Activated naive CD8-positive, alpha-beta T cell treated with anti-CD3 and anti-CD28 coated beads, Interleukin-2, amount 10 ng/mL, durations not matched to agents 7 days and 5 days (primary cell): ENCODE results near the gene LRRC18. TPM values are rescaled to one million over a fixed set of nuclear protein-coding genes. Genes with fewer than 3 reads are reported as not detected.

Experiments
- ATAC-seq: fragments of 150-1000 bp; cut with Tn5 transposase; one replicate; pipeline ENCODE4 v1.10.0; 2021; ENCODE audit warnings: low read depth, moderate library complexity
- POLR2A ChIA-PET: fragments of 350-600 bp; sonication (Branson Sonifier 250); formaldehyde crosslinking; loops from one replicate; lab custom pipeline; 2021; ENCODE audit warnings: antibody characterized with exemption; lab: Charles Lee
- DNase-seq: peaks from one replicate; pipeline ENCODE4 v3.0.0; 2021
- H3K27ac Mint-ChIP-seq: one replicate; pipeline ENCODE4 v1.8.0; 2022; ENCODE audit warnings: mild to moderate bottlenecking, mixed read lengths
- H3K27me3 Mint-ChIP-seq: one replicate; pipeline ENCODE4 v1.8.0; 2022; ENCODE audit warnings: mild to moderate bottlenecking, moderate library complexity, mixed read lengths
- H3K36me3 Mint-ChIP-seq: one replicate; pipeline ENCODE4 v1.8.0; 2021; ENCODE audit warnings: mild to moderate bottlenecking, mixed read lengths
- H3K4me1 Mint-ChIP-seq: one replicate; pipeline ENCODE4 v1.8.0; 2021; ENCODE audit warnings: mixed read lengths
- H3K4me3 Mint-ChIP-seq: one replicate; pipeline ENCODE4 v1.8.0; 2022; ENCODE audit warnings: mild to moderate bottlenecking, moderate library complexity, mixed read lengths
- H3K9me3 Mint-ChIP-seq: one replicate; pipeline ENCODE4 v1.8.0; 2021; ENCODE audit warnings: mixed read lengths
- total RNA-seq, 2 experiments: library from RNA; stranded (reverse); gene quantifications; one replicate each; pipeline ENCODE4 v1.2.3, GENCODE V29; 2021

LRRC18 gene
- total RNA-seq, 2 experiments from 2014 or later = 0.25 TPM; not detected in 1

- Mint-ChIP-seq H3K4me1 (no peaks in the 10 kb centered on the region), H3K27ac (no peak overlapping the region), H3K9me3 (no peaks in the 10 kb centered on the region), H3K27me3 (no peaks in the 10 kb centered on the region), H3K36me3 (no peaks in the 10 kb centered on the region), H3K4me3 (no peak overlapping the region)
- no peak for DNase-seq
- POLR2A ChIA-PET = no interaction called here
- ATAC-seq = no peak
Measured at GRCh38 chr10:48896756-48897440, 42.7 kb downstream of the LRRC18 start.

- H3K27ac Mint-ChIP-seq = no peak overlapping the region
- no peak overlapping the region for H3K4me3 Mint-ChIP-seq
- no peaks in the 10 kb centered on the region for H3K27me3 Mint-ChIP-seq
- no peaks in the 10 kb centered on the region for H3K9me3 Mint-ChIP-seq
- no peak for DNase-seq
- H3K4me1 Mint-ChIP-seq = no peaks in the 10 kb centered on the region
- POLR2A ChIA-PET = no interaction called here
- H3K36me3 Mint-ChIP-seq = no peaks in the 10 kb centered on the region
- no peak for ATAC-seq
Measured at GRCh38 chr10:48895803-48896195, 43.8 kb downstream of the LRRC18 start.

- Mint-ChIP-seq H3K9me3 (no peaks in the 10 kb centered on the region), H3K4me1 (no peaks in the 10 kb centered on the region), H3K4me3 (no peak overlapping the region), H3K27me3 (no peaks in the 10 kb centered on the region), H3K27ac (no peak overlapping the region), H3K36me3 (no peaks in the 10 kb centered on the region)
- ATAC-seq = no peak
- DNase-seq = no peak
- POLR2A ChIA-PET = no interaction called here
Measured at GRCh38 chr10:48894911-48895802, 44.5 kb downstream of the LRRC18 start.

- no peaks in the 10 kb centered on the region for H3K36me3 Mint-ChIP-seq
- POLR2A ChIA-PET = no interaction called here
Measured at GRCh38 chr10:48890888-48891850, 48.5 kb downstream of the LRRC18 start.

GRCh38 chr10:48887982-48888381 lies 51.7 kb downstream of the LRRC18 start:
- no peak for DNase-seq
- no peaks in the 10 kb centered on the region for H3K36me3 Mint-ChIP-seq
- H3K9me3 Mint-ChIP-seq = no peaks in the 10 kb centered on the region
- H3K4me3 Mint-ChIP-seq = no peak overlapping the region
- no peaks in the 10 kb centered on the region for H3K27me3 Mint-ChIP-seq
- peaks cover 3% of the 10 kb centered on the region for H3K4me1 Mint-ChIP-seq
- no peak overlapping the region for H3K27ac Mint-ChIP-seq
- POLR2A ChIA-PET = no interaction called here
- ATAC-seq = no peak

More at GRCh38 chr10:48890888-48891850, 48.5 kb downstream of the LRRC18 start:
- Mint-ChIP-seq H3K27ac (no peak overlapping the region), H3K4me1 (no peaks in the 10 kb centered on the region), H3K27me3 (no peaks in the 10 kb centered on the region), H3K4me3 (no peak overlapping the region), H3K9me3 (no peaks in the 10 kb centered on the region)
- no peak for ATAC-seq
- DNase-seq = no peak

- POLR2A ChIA-PET = no interaction called here
- DNase-seq (no peak), ATAC-seq (no peak)
- no peak overlapping the region for H3K27ac Mint-ChIP-seq
- peaks cover 3% of the 10 kb centered on the region for H3K4me1 Mint-ChIP-seq
- H3K27me3 Mint-ChIP-seq = peaks cover 1% of the 10 kb centered on the region
- H3K9me3 Mint-ChIP-seq = no peaks in the 10 kb centered on the region
- H3K36me3 Mint-ChIP-seq = no peaks in the 10 kb centered on the region
- H3K4me3 Mint-ChIP-seq = no peak overlapping the region
Measured at GRCh38 chr10:48885376-48885775, 54.3 kb downstream of the LRRC18 start.

- no peaks in the 10 kb centered on the region for H3K9me3 Mint-ChIP-seq
- H3K4me1 Mint-ChIP-seq = peaks cover 3% of the 10 kb centered on the region
- ATAC-seq (no peak), DNase-seq (no peak)
- H3K36me3 Mint-ChIP-seq = no peaks in the 10 kb centered on the region
- H3K4me3 Mint-ChIP-seq = no peak overlapping the region
- POLR2A ChIA-PET = no interaction called here
- H3K27me3 Mint-ChIP-seq = peaks cover 1% of the 10 kb centered on the region
- no peak overlapping the region for H3K27ac Mint-ChIP-seq
Measured at GRCh38 chr10:48884179-48885045, 55.2 kb downstream of the LRRC18 start.

GRCh38 chr10:48883701-48884100 lies 55.9 kb downstream of the LRRC18 start:
- H3K4me1 Mint-ChIP-seq = peaks cover 3% of the 10 kb centered on the region
- H3K36me3 Mint-ChIP-seq = no peaks in the 10 kb centered on the region
- POLR2A ChIA-PET = no interaction called here
- ATAC-seq = no peak
- no peaks in the 10 kb centered on the region for H3K9me3 Mint-ChIP-seq
- no peak for DNase-seq
- H3K27ac Mint-ChIP-seq = no peak overlapping the region
- no peak overlapping the region for H3K4me3 Mint-ChIP-seq
- H3K27me3 Mint-ChIP-seq = peaks cover 1% of the 10 kb centered on the region

- Mint-ChIP-seq H3K9me3 (no peaks in the 10 kb centered on the region), H3K4me1 (peaks cover 3% of the 10 kb centered on the region), H3K36me3 (no peaks in the 10 kb centered on the region), H3K27ac (no peak overlapping the region), H3K27me3 (peaks cover 1% of the 10 kb centered on the region), H3K4me3 (no peak overlapping the region)
- ATAC-seq (no peak), DNase-seq (no peak)
- POLR2A ChIA-PET = no interaction called here
Measured at GRCh38 chr10:48882881-48883280, 56.8 kb downstream of the LRRC18 start.

GRCh38 chr10:48881937-48882336 lies 57.7 kb downstream of the LRRC18 start:
- DNase-seq = no peak
- no peak for ATAC-seq
- H3K4me1 Mint-ChIP-seq = peaks cover 3% of the 10 kb centered on the region
- H3K36me3 Mint-ChIP-seq = no peaks in the 10 kb centered on the region
- H3K27me3 Mint-ChIP-seq = peaks cover 1% of the 10 kb centered on the region
- H3K9me3 Mint-ChIP-seq = no peaks in the 10 kb centered on the region
- no peak overlapping the region for H3K4me3 Mint-ChIP-seq
- no peak overlapping the region for H3K27ac Mint-ChIP-seq
- POLR2A ChIA-PET = no interaction called here

- H3K27ac Mint-ChIP-seq = no peak overlapping the region
- POLR2A ChIA-PET = no interaction called here
Measured at GRCh38 chr10:48880016-48880705, 59.5 kb downstream of the LRRC18 start.

GRCh38 chr10:48879451-48879850 lies 60.2 kb downstream of the LRRC18 start:
- Mint-ChIP-seq H3K9me3 (no peaks in the 10 kb centered on the region), H3K4me3 (no peak overlapping the region), H3K27ac (no peak overlapping the region), H3K36me3 (no peaks in the 10 kb centered on the region), H3K4me1 (peaks cover 5% of the 10 kb centered on the region), H3K27me3 (peaks cover 1% of the 10 kb centered on the region)
- POLR2A ChIA-PET = no interaction called here
- ATAC-seq = no peak
- no peak for DNase-seq

More at GRCh38 chr10:48880016-48880705, 59.5 kb downstream of the LRRC18 start:
- Mint-ChIP-seq H3K27me3 (peaks cover 1% of the 10 kb centered on the region), H3K4me3 (no peak overlapping the region), H3K36me3 (no peaks in the 10 kb centered on the region), H3K9me3 (no peaks in the 10 kb centered on the region), H3K4me1 (peaks cover 5% of the 10 kb centered on the region)
- ATAC-seq (no peak), DNase-seq (no peak)
